Endothelial cell of umbilical vein (primary cell): ENCODE data around the gene CCER1. TPM values are rescaled to one million over a fixed set of nuclear protein-coding genes. Genes with fewer than 3 reads are reported as not detected.

ENCODE experiments used
- BruUV-seq: library from RNA; stranded (reverse); fragments of 400-500 nt; replicated peaks from 2 replicates; lab custom pipeline; 2021; lab: Mats Ljungman, UMichigan
- CTCF ChIA-PET: fragments of 300-600, 350-600 bp; sonication (Branson Sonifier 250); formaldehyde crosslinking; loops from one replicate; lab custom pipeline; 2021; ENCODE audit warnings: antibody characterized with exemption, inconsistent platforms; lab: Charles Lee
- POLR2A ChIA-PET: fragments of 300-600, 350-600 bp; sonication (Branson Sonifier 250); formaldehyde crosslinking; loops from one replicate; lab custom pipeline; 2021; ENCODE audit warnings: antibody characterized with exemption, inconsistent platforms; lab: Charles Lee
- DNase-seq: peaks from one replicate; pipeline ENCODE4 v3.0.0-alpha.2; 2011; ENCODE audit warnings: low read depth, low spot score
- FAIRE-seq: peaks from 2 replicates; lab custom pipeline; 2011; peaks lifted over from hg19 to GRCh38; lab: Jason Lieb, UNC
- H2AFZ ChIP-seq: 2 replicates; pipeline ENCODE4 v1.6.0; 2012; ENCODE audit warnings: low read depth, low read length, control low read depth, inconsistent platforms
- H3K27ac ChIP-seq: 2 replicates; pipeline ENCODE4 v1.5.1; 2011; ENCODE audit warnings: low read depth, mild to moderate bottlenecking, control low read depth, low read length, moderate library complexity; ENCODE audit not compliant: insufficient read depth
- H3K27me3 ChIP-seq, 2 experiments: 2 replicates each; pipeline versions ENCODE4 v1.6.0 to v1.6.1; 2011; ENCODE audit warnings: low read length in 2 of 2, mixed read lengths in 1 of 2; ENCODE audit not compliant: control insufficient read depth in 2 of 2, insufficient read depth in 2 of 2
- H3K36me3 ChIP-seq, 2 experiments: 2 replicates in 1 of 2; 3 replicates in 1 of 2; pipeline ENCODE4 v1.5.1; 2011; ENCODE audit warnings: low read length in 2 of 2, mild to moderate bottlenecking in 1 of 2, moderate library complexity in 1 of 2; ENCODE audit not compliant: control insufficient read depth in 2 of 2, insufficient read depth in 2 of 2; ENCODE audit errors: extremely low read depth in 1 of 2
- H3K4me1 ChIP-seq: 3 replicates; pipeline ENCODE4 v1.5.1; 2011; ENCODE audit warnings: mild to moderate bottlenecking, low read length; ENCODE audit not compliant: control insufficient read depth, insufficient read depth; ENCODE audit errors: extremely low read depth
- H3K4me2 ChIP-seq: 2 replicates; pipeline ENCODE4 v1.6.1; 2011; ENCODE audit warnings: low read length, control low read depth, mixed read lengths; ENCODE audit not compliant: insufficient read depth
- H3K4me3 ChIP-seq, 3 experiments: fragments of 200-600 bp in 1 of 3; sonication (generic), shearing (Covaris generic) in 1 of 3; replicated peaks in 1 of 3; 2 replicates each; pipeline ENCODE4 v1.5.1; 2011 to 2016; ENCODE audit warnings: control low read depth in 3 of 3, low read length in 3 of 3, mild to moderate bottlenecking in 2 of 3, inconsistent platforms in 1 of 3, low read depth in 1 of 3, moderate library complexity in 1 of 3; ENCODE audit not compliant: insufficient read depth in 1 of 3
- H3K79me2 ChIP-seq: 2 replicates; pipeline ENCODE4 v1.6.0; 2012; ENCODE audit warnings: low read length, inconsistent platforms; ENCODE audit not compliant: control insufficient read depth, insufficient read depth
- H3K9ac ChIP-seq: replicated peaks from 2 replicates; pipeline ENCODE3; 2011; ENCODE audit warnings: low read length, control low read depth; ENCODE audit not compliant: insufficient read depth; ENCODE audit errors: extremely low read depth
- H3K9me1 ChIP-seq: replicated peaks from 3 replicates; pipeline ENCODE4 v1.6.0; 2011; ENCODE audit warnings: mild to moderate bottlenecking, low read length; ENCODE audit not compliant: control insufficient read depth, insufficient read depth; ENCODE audit errors: extremely low read depth
- H3K9me3 ChIP-seq: replicated peaks from 2 replicates; pipeline ENCODE4 v1.5.1; 2012; ENCODE audit warnings: low read length, inconsistent platforms; ENCODE audit not compliant: control insufficient read depth, insufficient read depth
- H4K20me1 ChIP-seq: replicated peaks from 2 replicates; pipeline ENCODE3; 2011; ENCODE audit warnings: mild to moderate bottlenecking, low read length; ENCODE audit not compliant: control insufficient read depth, insufficient read depth; ENCODE audit errors: extremely low read depth
- CTCF ChIP-seq, 2 donors: IDR thresholded peaks; 1 replicate in 1 of 2; 2 replicates in 1 of 2; pipeline ENCODE4 v1.5.1; 2011; ENCODE audit warnings: low read length in 2 of 2, mild to moderate bottlenecking in 2 of 2, moderate library complexity in 2 of 2, control low read depth in 1 of 2, inconsistent platforms in 1 of 2, low read depth in 1 of 2; ENCODE audit not compliant: insufficient read depth in 1 of 2; ENCODE audit errors: extremely low read depth in 1 of 2
- EZH2 ChIP-seq: IDR thresholded peaks from 2 replicates; pipeline ENCODE4 v1.6.1; 2012; ENCODE audit warnings: borderline replicate concordance, low read depth, mild to moderate bottlenecking, moderate library complexity, low read length, inconsistent platforms; ENCODE audit not compliant: severe bottlenecking
- FOS ChIP-seq: IDR thresholded peaks from 2 replicates; pipeline ENCODE4 v1.6.1; 2011; ENCODE audit warnings: mild to moderate bottlenecking, low read length, moderate library complexity, borderline replicate concordance; ENCODE audit not compliant: insufficient read depth
- GATA2 ChIP-seq: IDR thresholded peaks from 2 replicates; pipeline ENCODE4 v1.7.0; 2011; ENCODE audit warnings: low read depth, mild to moderate bottlenecking, moderate library complexity, mixed read lengths, low read length; ENCODE audit not compliant: insufficient read length, insufficient read depth
- JUN ChIP-seq: IDR thresholded peaks from 2 replicates; pipeline ENCODE4 v1.6.1; 2011; ENCODE audit warnings: borderline replicate concordance, low read depth; ENCODE audit not compliant: insufficient read length, insufficient read depth
- MYC ChIP-seq: IDR thresholded peaks from one replicate; pipeline ENCODE4 v1.6.1; 2011; ENCODE audit warnings: mild to moderate bottlenecking, low read depth, low read length
- POLR2A ChIP-seq: IDR thresholded peaks from 2 replicates; pipeline ENCODE4 v1.6.1; 2012; ENCODE audit warnings: low read depth, mild to moderate bottlenecking, control low read depth, low read length
- POLR2AphosphoS5 ChIP-seq: IDR thresholded peaks from 2 replicates; pipeline ENCODE4 v1.6.1; 2012; ENCODE audit warnings: low read depth, mild to moderate bottlenecking, control low read depth, low read length, moderate library complexity; ENCODE audit not compliant: insufficient read depth
- dilution Hi-C: fragments of 300-500 bp; cut with MboI; formaldehyde crosslinking; loops from one replicate; pipeline ENCODE4 v1.15.0; 2019; ENCODE audit warnings: low sequenced_read_pairs; ENCODE audit not compliant: extremely low pct_ligation_motif_present
- intact Hi-C: fragments of 100-400 bp; cut with micrococcal nuclease; formaldehyde crosslinking; loops from one replicate; pipeline ENCODE4 v1.10.0; 2022
- polyA plus RNA-seq, 4 experiments: library from polyadenylated mRNA; depleted of rRNA in 3 of 4; stranded (reverse) in 3 of 4; unstranded in 1 of 4; fragments of >200 nt; gene quantifications; 2 replicates each; pipeline versions ENCODE4 v1.2.1 to v1.2.3, GENCODE V29; 2011 to 2012; ENCODE audit warnings: missing spikeins in 1 of 4
- total RNA-seq: library from RNA; stranded (reverse); gene quantifications from 2 replicates; pipeline ENCODE4 v1.2.3, GENCODE V29; 2021
- TF ChIP-seq, protein P1 (sequence below): IDR thresholded peaks from 2 replicates; pipeline ENCODE4 v1.6.1; 2011; ENCODE audit not compliant: insufficient read depth, insufficient read length

Gene CCER1
- total and polyA plus RNA-seq, 2 donors (not counting 3 experiments of a cell fraction or from before 2014, with no cell fraction given) = not detected

GRCh38 chr12:90965204-90965603, 10.2 kb upstream of the CCER1 start:
- Histone ChIP-seq H3K9me3 (no peaks in the 10 kb centered on the region), H3K27ac (no peak overlapping the region), H3K4me2 (no peak overlapping the region), H3K4me3 (no peak overlapping the region), H4K20me1 (no peaks in the 10 kb centered on the region), H3K27me3 (no peaks in the 10 kb centered on the region), H3K9me1 (no peaks in the 10 kb centered on the region), H3K4me1 (peaks cover 6% of the 10 kb centered on the region), H2AFZ (no peak overlapping the region), H3K79me2 (no peaks in the 10 kb centered on the region), H3K9ac (no peak overlapping the region), H3K36me3 (no peaks in the 10 kb centered on the region)
- ChIA-PET POLR2A (no interaction called here), CTCF (no interaction called here)
- no TSS peak for BruUV-seq
- FAIRE-seq (no peak), DNase-seq (no peak)
- dilution Hi-C loops = no loop called here
- intact Hi-C loops = no loop called here
- no peak for TF ChIP-seq GATA2

DNA sequence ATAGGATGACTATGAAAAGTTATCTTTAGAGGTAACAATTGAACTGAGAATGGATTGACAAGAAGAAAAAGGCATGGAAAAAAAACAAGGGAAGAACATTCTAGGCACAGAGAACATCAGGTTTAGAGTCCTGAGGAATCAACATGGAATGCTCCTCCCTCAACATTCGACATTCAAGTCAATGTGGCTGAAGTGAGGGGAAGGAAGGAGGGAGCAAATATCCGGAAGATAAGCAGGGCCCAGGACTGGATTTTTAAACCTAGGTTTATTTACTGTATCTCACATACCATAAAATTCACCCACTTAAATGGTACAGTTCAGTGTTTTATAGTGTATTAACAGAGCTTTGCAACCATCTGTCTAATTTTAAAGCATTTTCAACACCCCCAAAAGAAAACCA, 9.6 kb upstream of the CCER1 start:
- Histone ChIP-seq H2AFZ (peak overlapping the region; percentile 7), H3K4me2 (no peak overlapping the region), H3K4me1 (peaks cover under 1% of the 10 kb centered on the region), H3K9me3 (no peaks in the 10 kb centered on the region), H3K36me3 (no peaks in the 10 kb centered on the region), H4K20me1 (no peaks in the 10 kb centered on the region), H3K9me1 (no peaks in the 10 kb centered on the region), H3K27me3 (no peaks in the 10 kb centered on the region), H3K9ac (no peak overlapping the region), H3K4me3 (no peak overlapping the region), H3K79me2 (no peaks in the 10 kb centered on the region), H3K27ac (no peak overlapping the region)
- FAIRE-seq (no peak), DNase-seq (no peak)
- dilution Hi-C loops = no loop called here
- intact Hi-C loops = no loop called here
- no TSS peak for BruUV-seq
- ChIA-PET CTCF (interaction anchor here (1.0 kb wide), 1 partner anchor 24 kb away, joined by 3 read pairs; no protein-coding TSS in a partner anchor), POLR2A (no interaction called here)
- TF ChIP-seq JUN (no peak), FOS (no peak), POLR2A (no peak), CTCF (IDR thresholded peaks at IDR 0.05; ENCODE audit: extremely low read depth in 1 of 2, insufficient read depth in 1 of 2, low read depth in 1 of 2, low read length in 2 of 2) (no peak), EZH2 (no peak), POLR2AphosphoS5 (no peak), MYC (no peak), GATA2 (no peak)
- TF ChIP-seq, protein P1, sequence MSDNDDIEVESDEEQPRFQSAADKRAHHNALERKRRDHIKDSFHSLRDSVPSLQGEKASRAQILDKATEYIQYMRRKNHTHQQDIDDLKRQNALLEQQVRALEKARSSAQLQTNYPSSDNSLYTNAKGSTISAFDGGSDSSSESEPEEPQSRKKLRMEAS = no peak
